ENCODE results near the gene HDAC2. TPM values are rescaled to one million over a fixed set of nuclear protein-coding genes. Genes with fewer than 3 reads are reported as not detected.

Gene HDAC2
- total RNA-seq (2022; extraction: Qiagen RNA extraction): 73.1 to 90.7 TPM (median 78.8 TPM) in 5 replicates

DNA sequence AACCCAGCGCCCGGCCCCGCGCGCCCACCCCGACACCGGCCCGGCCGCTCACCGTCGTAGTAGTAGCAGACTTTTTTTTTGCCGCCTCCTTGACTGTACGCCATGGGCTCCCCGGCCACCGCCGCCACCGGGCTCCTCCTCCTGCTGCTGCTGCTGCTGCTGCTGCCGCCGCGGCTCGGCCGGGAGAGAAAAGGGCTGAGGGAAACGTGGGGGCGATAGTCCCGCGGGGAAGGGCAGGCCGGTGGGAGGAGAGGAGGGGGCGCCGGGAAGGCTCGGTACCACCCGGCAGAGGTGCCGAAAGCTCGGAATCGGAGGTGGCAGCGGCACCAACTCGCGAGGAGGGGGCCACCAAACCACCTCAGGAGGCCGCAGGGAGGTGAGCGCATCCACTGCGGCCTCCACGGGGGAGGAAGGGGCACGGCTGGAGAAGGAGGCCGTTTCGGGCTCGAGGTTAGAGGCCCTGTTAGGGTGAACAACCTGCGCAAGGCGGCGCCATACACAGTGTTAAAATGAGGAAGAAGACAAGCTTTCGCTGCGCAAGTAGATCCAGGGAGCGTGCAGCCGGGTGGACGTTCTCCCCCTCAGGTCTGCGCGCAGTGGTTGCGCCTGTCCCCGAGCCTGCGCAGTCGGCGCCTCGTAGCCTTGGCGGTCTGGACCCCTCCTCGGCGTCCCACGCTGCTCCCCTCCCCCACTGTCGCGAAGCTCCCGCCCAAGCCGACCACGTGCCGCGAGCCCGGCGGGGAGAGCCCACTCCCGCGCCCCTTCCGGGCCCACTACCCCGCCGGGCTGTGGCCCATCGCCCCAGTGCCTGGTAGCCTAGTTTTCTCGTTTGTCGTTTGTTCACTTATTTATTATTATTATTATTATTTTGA is at the start of gene HDAC2:
TSS of gene HDAC2 (minus strand) at position 344 of the 872 bp plus-strand sequence. CDS start at position 104, 240 bp downstream.

Other genes starting within 250 kb of the HDAC2 start
- 11.3 to 21.1 TPM (median 18.8 TPM) in 5 replicates for gene MARCKS, start 113.8 kb downstream of the HDAC2 start, total RNA-seq (2022; extraction: Qiagen RNA extraction)